GM18858 (cell line): ENCODE measurements around the gene CCDC54.
"Not testable (repeated sequence)": the region's sequence is repeated elsewhere in the genome, so short reads cannot be mapped to it uniquely, and the experiment has no call there.

ENCODE experiments used
- ATAC-seq: cut with Tn5 transposase; IDR thresholded peaks from one replicate; pipeline ENCODE4 v1.9.1; 2021; ENCODE audit not compliant: unreplicated experiment

CCDC54 gene

DNA sequence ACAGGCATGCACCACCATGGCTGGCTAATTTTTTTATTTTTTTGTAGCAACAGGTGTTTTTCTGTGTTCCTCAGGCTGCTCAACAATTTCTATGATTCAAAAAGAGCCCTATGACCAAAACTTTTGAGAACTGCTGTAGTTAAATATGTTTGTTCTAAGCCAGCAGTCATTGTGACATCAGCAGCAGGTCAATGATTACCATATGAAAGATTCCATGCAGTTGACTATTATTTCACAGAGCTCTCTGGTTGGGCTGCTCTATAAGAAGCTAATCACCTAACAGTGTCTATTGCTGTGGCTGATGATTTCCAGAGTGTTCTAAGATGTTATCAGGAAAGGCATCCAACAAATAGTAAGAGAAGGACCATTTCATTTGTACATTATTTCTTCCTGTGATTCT is at the start of gene CCDC54:
TSS of gene CCDC54 (plus strand) at position 289 of the 400 bp plus-strand sequence. CDS start 149 bp downstream, outside the sequence.
- no peak for ATAC-seq

GRCh38 chr3:107328069-107328468 is 49.2 kb upstream of the CCDC54 start:
- ATAC-seq, result no peak

DNA sequence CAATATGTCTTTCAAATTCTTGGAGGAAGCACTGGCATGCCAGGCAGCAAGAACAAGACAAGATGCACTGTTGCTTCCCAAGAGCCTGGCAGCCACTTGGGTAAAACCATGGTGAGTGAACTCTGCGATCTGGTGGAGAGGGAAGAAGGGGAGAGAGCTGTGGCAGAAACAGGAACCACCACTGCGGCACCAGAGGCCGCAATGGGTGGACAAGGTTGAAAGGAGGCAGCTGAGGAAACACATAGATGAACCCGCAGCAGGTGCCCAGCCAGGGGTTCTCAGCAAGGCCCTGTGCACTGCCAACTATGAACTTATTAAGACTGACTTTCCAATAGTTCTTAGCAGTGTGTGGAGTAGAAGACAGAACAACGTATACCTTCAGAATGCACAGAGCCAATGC is 48.2 kb upstream of the CCDC54 start:
- ATAC-seq, result no peak

- ATAC-seq, result not testable (repeated sequence)
Observed at GRCh38 chr3:107339690-107340089, 37.5 kb upstream of the CCDC54 start.

DNA sequence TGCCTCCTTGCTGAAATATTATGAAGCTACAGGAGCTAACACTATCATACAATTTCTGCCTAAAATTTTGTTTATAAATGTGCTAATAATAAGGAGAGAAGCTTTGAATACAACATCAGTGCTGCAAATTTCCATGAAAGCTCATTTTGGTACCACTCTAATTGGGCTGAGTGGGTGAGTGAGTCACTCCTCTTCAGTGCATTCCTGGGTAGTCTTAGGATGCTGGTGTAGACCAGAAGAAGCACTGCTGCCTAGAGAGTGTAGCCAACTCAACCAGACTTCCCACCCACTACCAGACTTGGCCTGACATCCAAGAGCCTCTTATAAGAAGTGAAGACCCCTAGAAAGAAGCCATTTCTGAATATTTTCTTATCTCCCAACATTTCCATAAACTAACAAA is 32.5 kb upstream of the CCDC54 start:
- no peak for ATAC-seq

DNA sequence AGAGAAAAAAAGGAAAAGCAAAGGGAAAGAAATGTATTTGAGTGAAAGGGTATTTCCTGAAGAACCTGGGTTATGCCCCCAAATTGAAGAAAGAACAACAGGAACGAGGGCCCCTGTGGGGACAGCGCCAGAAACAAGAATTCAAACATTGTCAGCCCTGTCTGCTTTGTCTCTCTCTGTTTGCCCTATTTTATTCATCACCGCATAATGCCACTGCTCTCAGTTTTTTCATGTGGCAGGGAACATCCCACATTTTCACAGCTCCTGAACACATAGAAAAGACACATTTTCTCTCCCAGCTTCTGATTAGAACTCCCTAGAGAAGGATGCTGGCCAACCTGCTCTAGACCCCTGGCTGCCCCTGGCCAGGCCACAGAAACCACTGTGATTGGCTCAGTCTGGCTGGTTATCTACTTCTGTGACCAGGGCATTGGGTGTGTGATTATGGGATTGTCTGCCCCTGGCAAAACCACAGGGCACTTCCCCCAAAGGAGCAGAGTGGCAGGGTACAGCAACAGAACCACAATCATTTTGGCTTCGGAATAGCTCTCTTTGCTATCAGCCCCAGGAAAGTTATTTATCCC is 31.3 kb upstream of the CCDC54 start:
- ATAC-seq, result no peak

DNA sequence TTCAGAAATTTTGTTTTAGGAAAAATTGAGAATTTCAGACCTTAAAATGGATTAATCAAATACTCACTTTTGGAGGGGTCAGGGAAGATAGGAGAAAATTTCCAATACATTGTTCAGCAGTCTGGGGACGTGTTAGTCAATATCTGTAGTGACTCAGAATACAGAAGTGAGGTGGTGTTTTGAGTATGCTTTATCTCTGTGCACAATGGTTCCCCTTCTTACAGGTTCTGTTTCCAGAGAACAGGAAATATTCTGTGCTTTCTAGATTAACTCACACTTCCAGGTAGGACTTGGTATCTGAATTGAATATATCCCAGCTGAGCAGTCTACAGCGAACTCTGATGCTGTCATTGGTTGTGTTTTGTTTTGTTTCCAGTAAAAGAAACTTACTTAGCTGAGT is 30.7 kb upstream of the CCDC54 start:
- ATAC-seq, result no peak

GRCh38 chr3:107347751-107348150 is 29.5 kb upstream of the CCDC54 start:
- ATAC-seq, result no peak

DNA sequence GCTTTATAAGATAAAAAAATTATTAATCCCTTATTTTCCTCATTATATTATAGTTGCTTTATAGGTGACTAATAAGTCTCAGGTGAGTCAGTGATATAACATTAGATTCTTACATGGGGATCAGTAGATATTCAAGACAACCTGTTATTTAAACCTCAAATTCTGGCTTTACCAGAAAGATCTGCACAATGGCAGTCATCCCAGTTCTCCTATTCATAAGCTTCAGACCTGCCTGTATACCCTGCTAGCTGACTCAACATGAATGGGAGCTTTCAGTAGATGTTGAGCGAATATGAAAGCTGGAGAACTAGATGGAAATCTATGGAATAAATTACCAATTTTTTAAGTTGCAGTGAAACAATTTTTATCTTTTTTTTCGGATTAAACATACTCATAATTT is 20.5 kb upstream of the CCDC54 start:
- no peak for ATAC-seq

GRCh38 chr3:107361633-107362032 is 15.6 kb upstream of the CCDC54 start:
- ATAC-seq, result no peak

DNA sequence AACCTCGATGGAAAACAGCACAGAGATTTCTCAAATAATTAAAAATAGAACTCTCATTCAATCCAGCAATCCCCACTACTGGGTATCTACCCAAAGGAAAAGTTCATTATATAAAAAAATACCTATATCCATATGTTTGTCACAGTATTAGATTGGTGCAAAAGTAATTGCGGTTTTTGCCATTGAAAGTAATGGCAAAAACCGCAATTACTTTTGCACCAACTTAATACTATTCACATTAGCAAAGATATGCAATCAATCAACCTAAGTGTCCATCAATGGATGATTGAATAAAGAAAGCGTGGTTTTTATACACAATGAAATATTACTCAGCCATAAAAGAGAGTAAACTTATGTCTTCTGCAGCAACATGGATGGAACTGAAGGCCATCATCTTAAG is 12.2 kb upstream of the CCDC54 start:
- no peak for ATAC-seq

DNA sequence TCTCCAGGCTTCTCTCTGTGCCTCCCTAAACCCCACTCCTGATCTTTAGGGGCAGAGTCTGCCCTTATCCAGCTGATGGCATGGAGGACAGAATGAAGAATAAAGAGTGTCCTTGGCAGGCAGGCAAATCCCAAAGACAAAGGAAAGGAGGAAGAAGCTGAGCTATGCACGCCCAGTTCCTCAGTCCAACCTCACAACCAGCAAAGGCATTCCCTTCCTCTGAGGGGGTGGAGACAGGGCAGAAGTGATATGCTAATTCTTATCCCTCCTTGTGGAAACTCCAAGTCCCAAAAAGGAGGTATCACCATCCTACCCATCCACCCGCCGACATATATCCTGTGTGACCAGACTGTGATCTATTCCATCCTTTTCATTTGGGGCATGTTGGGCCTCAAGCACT is 10.5 kb upstream of the CCDC54 start:
- no peak for ATAC-seq

- no peak for ATAC-seq
Observed at GRCh38 chr3:107367353-107367752, 9.9 kb upstream of the CCDC54 start.

DNA sequence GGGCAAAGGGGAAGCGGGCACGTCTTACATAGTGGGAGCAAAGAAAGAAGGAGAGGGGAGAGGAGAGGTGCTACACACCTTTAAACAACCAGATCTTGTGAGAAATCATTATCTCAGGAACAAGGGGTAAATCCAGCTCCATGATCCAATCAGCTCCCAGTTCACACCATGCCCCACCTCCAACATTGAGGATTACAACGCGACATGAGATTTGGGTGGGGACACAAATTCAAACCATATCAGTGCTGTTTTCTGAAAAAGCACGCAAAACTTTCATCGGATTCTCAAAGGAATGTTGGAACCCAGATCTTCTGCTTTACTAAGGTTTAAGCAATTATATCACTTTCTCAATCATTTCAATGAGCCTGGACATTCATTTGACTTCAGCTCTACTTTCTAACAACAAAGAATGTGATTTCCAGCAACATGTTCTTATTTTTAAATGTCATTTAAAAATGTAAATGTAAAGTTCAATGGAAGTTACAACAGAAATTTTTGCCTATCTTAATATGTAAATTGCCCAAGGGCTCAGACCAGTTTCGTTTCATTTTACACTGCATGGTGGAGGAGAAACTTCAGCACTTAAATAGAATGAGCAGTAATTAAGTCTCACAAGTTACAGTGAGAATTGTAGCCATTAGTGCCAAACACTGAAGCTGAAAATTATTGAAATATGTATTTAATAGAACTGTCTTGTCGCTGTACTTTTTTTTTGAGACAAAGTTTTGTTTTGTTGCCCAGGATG is 8.4 kb upstream of the CCDC54 start:
- no peak for ATAC-seq

DNA sequence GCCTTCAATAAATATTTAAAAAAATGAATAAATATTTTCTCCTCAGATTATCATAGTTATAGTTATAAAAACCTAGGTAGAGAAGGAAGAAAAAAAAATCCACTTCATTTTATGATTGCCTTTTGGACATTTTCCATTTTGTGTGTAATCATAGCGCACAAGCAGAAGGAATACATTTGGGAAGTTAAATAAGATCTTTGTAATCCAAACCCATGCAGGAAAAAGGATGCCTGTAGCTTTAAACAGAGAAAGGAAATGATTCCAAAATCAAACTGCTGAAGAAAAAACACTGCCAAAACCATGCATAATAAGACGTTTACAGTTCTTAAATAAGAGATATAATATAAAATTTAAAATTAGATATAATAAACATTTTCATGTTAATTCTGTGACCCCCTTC is 7.4 kb upstream of the CCDC54 start:
- no peak for ATAC-seq

DNA sequence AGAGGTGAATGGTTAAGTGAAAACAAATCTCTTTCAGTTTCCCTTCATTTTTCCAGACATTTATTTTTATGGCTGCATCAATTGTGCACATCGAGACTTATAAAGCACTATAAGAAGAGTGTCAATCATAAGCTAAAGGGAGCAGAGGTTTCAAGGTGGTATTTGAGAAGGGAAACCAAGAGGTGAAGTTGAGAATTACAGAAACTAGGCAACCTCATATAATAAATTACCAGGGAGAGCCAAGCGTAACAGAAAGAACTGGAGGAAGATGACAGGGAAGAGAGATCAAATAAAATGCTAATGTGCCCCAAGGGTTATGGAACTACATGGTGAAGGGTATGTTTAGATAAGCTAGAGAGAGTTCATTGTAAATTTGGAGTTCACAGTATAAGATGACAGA is 6.3 kb upstream of the CCDC54 start:
- ATAC-seq, result no peak

DNA sequence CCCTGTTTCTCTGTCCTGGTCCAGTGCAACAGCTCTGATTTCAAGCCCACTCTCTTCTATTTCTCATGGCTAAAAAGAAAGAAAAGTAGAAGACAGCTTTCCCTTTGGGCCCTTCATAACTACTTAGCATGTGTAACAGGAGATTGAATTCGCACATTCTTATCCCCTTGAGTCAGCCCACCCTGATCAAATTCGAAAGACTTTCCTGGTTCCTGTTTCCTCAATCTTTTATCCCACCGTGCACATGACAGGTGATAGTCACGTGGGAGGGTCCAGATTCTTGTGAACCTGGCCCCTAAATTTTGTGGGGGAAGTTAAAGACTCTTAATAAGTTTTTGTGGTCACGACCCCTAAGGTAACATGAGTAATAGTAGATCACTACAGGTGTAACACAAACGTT is 4.7 kb upstream of the CCDC54 start:
- ATAC-seq, result no peak

GRCh38 chr3:107373896-107374295 is 3.3 kb upstream of the CCDC54 start:
- no peak for ATAC-seq

GRCh38 chr3:107375682-107376081 is 1.6 kb upstream of the CCDC54 start:
- no peak for ATAC-seq

DNA sequence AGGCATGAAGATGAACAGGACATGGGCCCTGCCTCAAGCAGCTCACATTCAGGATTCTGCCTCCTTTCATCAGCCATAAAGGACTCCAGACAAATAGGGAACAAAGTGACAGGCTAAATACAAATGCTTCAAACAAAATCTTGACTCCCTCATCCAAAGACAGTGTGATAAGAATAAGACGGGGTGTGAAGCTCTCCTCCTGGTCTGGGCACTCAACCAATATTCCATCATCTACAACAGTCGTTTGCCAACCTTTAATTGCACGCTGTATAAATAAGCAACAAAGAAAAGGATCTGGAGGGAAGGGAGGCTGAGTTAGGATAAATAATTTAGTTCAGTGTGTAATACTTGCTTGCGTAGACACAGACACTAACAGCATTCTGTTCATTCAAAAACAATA is 5.4 kb downstream of the CCDC54 start:
- ATAC-seq, result no peak

GRCh38 chr3:107384428-107384827 is 7.2 kb downstream of the CCDC54 start:
- no peak for ATAC-seq

GRCh38 chr3:107384907-107385306 is 7.7 kb downstream of the CCDC54 start:
- no peak for ATAC-seq

DNA sequence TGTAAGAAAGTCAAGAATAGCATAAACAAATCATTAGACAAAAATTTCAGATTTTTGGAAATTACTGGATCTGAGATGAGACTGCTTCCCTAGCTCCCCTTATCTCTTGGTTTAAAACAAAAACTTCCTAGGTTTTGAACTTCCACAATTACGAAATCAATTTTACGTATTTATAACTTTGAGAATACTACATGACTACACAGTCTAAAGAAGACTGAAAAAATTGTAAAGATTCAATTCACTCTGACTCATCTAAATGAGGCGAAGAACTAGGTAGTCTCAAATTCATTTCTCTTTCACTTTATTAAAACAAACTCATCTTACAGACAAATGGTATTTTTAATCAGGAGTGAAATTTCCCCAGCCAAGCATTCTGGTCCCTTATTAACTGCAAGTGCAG is 10.3 kb downstream of the CCDC54 start:
- no peak for ATAC-seq
